Endothelial cell (in vitro differentiated cells): ENCODE measurements around the gene PLEKHF1. TPM values are rescaled to one million over a fixed set of nuclear protein-coding genes. Genes with fewer than 3 reads are reported as not detected.
A peak's percentile ranks its signal among the peaks of the same experiment; 100 is the strongest.

ENCODE experiments used
- DNase-seq: peaks from one replicate; pipeline ENCODE4 v3.0.0; 2021; ENCODE audit warnings: low spot score
- H3K27ac Mint-ChIP-seq: one replicate; pipeline ENCODE4 v1.8.0; 2021; ENCODE audit warnings: mixed read lengths, inconsistent platforms; ENCODE audit not compliant: unreplicated experiment
- H3K27me3 Mint-ChIP-seq: one replicate; pipeline ENCODE4 v1.8.0; 2021; ENCODE audit warnings: mild to moderate bottlenecking, moderate library complexity, mixed read lengths, inconsistent platforms; ENCODE audit not compliant: unreplicated experiment
- H3K36me3 Mint-ChIP-seq: one replicate; pipeline ENCODE4 v1.8.0; 2021; ENCODE audit warnings: mild to moderate bottlenecking, low read depth, mixed read lengths, inconsistent platforms; ENCODE audit not compliant: unreplicated experiment
- H3K4me1 Mint-ChIP-seq: one replicate; pipeline ENCODE4 v1.8.0; 2021; ENCODE audit warnings: mild to moderate bottlenecking, mixed read lengths, inconsistent platforms; ENCODE audit not compliant: unreplicated experiment
- H3K4me3 Mint-ChIP-seq: one replicate; pipeline ENCODE4 v1.8.0; 2021; ENCODE audit warnings: mild to moderate bottlenecking, mixed read lengths, inconsistent platforms; ENCODE audit not compliant: unreplicated experiment
- H3K9me3 Mint-ChIP-seq: one replicate; pipeline ENCODE4 v1.8.0; 2021; ENCODE audit warnings: mixed read lengths, inconsistent platforms; ENCODE audit not compliant: unreplicated experiment
- CTCF ChIP-seq: fragments of 200-600 bp; sonication (generic); IDR thresholded peaks from one replicate; pipeline ENCODE4 v1.5.0; 2021; ENCODE audit warnings: antibody characterized with exemption; ENCODE audit not compliant: unreplicated experiment
- total RNA-seq: library from RNA; stranded (reverse); fragmentation: NEBNext Ultra II Directional; extraction: Animal tissue kit (Norgen Biotek cat#: 25700); gene quantifications from one replicate; pipeline ENCODE4 v1.2.1, GENCODE V29; 2021; ENCODE audit not compliant: unreplicated experiment

The PLEKHF1 gene
- total RNA-seq, 1 donor from 2014 or later = 0.77 TPM

DNA sequence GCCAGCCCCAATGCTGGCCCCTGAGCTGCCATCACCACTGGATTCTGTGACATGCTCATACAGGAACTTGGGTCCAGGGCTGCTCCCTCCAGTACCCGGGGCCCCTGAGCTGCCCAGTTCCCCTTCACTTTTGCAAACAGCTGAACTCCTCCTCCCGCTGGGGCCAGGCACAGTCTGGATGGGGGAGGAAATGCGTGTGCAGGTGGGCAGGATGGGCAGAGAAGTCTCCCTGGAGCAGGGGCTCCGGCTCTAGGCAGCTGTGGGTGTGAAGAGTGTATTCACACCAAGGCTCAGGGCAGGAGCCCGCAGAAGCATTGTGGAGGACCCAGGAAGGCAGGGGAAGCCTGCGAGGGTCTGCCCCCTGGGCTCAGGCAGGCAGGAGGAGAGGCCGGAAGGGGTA is 46.8 kb upstream of the PLEKHF1 start:
- no peak for TF ChIP-seq CTCF
- Mint-ChIP-seq H3K4me3 (no peak overlapping the region), H3K9me3 (no peaks in the 10 kb centered on the region), H3K36me3 (peaks cover 11% of the 10 kb centered on the region), H3K27me3 (peaks cover 6% of the 10 kb centered on the region), H3K4me1 (peaks cover 4% of the 10 kb centered on the region), H3K27ac (no peak overlapping the region)
- DNase-seq = no peak

DNA sequence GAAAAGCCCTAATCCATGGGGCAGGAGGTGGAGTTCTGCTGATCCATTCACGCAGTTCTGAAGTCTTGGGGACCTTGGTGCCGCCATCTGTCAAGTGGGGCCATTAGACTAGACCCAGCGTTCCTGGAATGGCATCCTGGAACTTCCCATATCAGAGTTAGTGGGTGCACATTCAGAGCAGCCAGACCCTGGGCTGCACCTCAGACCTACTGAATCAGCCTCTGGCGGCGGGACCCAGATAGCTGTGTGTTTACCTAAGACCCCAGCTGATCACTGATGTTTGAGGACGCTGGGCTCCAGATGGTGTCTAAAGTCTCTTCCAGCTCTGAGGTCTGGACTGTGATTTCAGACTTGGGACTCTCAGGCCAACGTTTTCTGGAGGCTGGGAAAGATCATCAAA is 46.4 kb upstream of the PLEKHF1 start:
- H3K4me1 Mint-ChIP-seq = peaks cover 4% of the 10 kb centered on the region
- H3K36me3 Mint-ChIP-seq = peaks cover 11% of the 10 kb centered on the region
- H3K27me3 Mint-ChIP-seq = peaks cover 6% of the 10 kb centered on the region
- H3K4me3 Mint-ChIP-seq = no peak overlapping the region
- no peak for TF ChIP-seq CTCF
- DNase-seq = no peak
- no peak overlapping the region for H3K27ac Mint-ChIP-seq
- H3K9me3 Mint-ChIP-seq = no peaks in the 10 kb centered on the region

GRCh38 chr19:29620931-29621351 is 44.3 kb upstream of the PLEKHF1 start:
- Mint-ChIP-seq H3K9me3 (no peaks in the 10 kb centered on the region), H3K4me1 (peaks cover 4% of the 10 kb centered on the region), H3K27me3 (peaks cover 6% of the 10 kb centered on the region), H3K27ac (no peak overlapping the region), H3K36me3 (peaks cover 4% of the 10 kb centered on the region), H3K4me3 (peak overlapping the region; percentile 23)
- no peak for DNase-seq
- no peak for TF ChIP-seq CTCF

- H3K27me3 Mint-ChIP-seq = peaks cover 6% of the 10 kb centered on the region
- H3K9me3 Mint-ChIP-seq = no peaks in the 10 kb centered on the region
- no peak for DNase-seq
- no peak overlapping the region for H3K27ac Mint-ChIP-seq
- H3K36me3 Mint-ChIP-seq = no peaks in the 10 kb centered on the region
- peaks cover 4% of the 10 kb centered on the region for H3K4me1 Mint-ChIP-seq
- no peak for TF ChIP-seq CTCF
- no peak overlapping the region for H3K4me3 Mint-ChIP-seq
These were observed 42.8 kb upstream of the PLEKHF1 start for GRCh38 chr19:29622166-29623070.
